ENCODE results near the gene CRYGB. TPM values are rescaled to one million over a fixed set of nuclear protein-coding genes. Genes with fewer than 3 reads are reported as not detected.
"Not testable (repeated sequence)": the region's sequence is repeated elsewhere in the genome, so short reads cannot be mapped to it uniquely, and the experiment has no call there.

CRYGB gene
- total and polyA plus RNA-seq, 2 donors (not counting 3 experiments of a cell fraction or from before 2014, with no cell fraction given): not detected

- ChIA-PET POLR2A (no interaction called here), CTCF (no interaction called here)
- Histone ChIP-seq H3K27ac (ENCODE audit: insufficient read depth, low read depth, low read length) (no peak overlapping the region), H3K79me2 (ENCODE audit: control insufficient read depth, insufficient read depth, low read length) (no peaks in the 10 kb centered on the region), H3K4me1 (ENCODE audit: control insufficient read depth, extremely low read depth, insufficient read depth, low read length) (no peaks in the 10 kb centered on the region), H3K36me3 (ENCODE audit: control insufficient read depth in 2 of 2, extremely low read depth in 1 of 2, insufficient read depth in 2 of 2, low read length in 2 of 2) (no peaks in the 10 kb centered on the region), H3K9ac (replicated peaks; ENCODE audit: extremely low read depth, insufficient read depth, low read length) (no peak overlapping the region), H3K9me1 (replicated peaks; ENCODE audit: control insufficient read depth, extremely low read depth, insufficient read depth, low read length) (no peaks in the 10 kb centered on the region), H3K4me2 (ENCODE audit: insufficient read depth, low read length) (no peak overlapping the region), H3K27me3 (ENCODE audit: control insufficient read depth in 2 of 2, insufficient read depth in 2 of 2, low read length in 2 of 2) (peaks cover 20 to 27% of the 10 kb centered on the region in 2 experiments), H3K4me3 (replicated peaks in 1 of 3; ENCODE audit: insufficient read depth in 1 of 3, low read depth in 1 of 3, low read length in 3 of 3) (no peak overlapping the region), H2AFZ (ENCODE audit: low read depth, low read length) (no peak overlapping the region), H4K20me1 (replicated peaks; ENCODE audit: control insufficient read depth, extremely low read depth, insufficient read depth, low read length) (no peaks in the 10 kb centered on the region), H3K9me3 (replicated peaks; ENCODE audit: control insufficient read depth, insufficient read depth, low read length) (no peaks in the 10 kb centered on the region)
- dilution Hi-C loops (cut with MboI; ENCODE audit: extremely low pct_ligation_motif_present, low sequenced_read_pairs) (no loop called here), intact Hi-C loops (cut with micrococcal nuclease) (no loop called here)
- FAIRE-seq: no peak
- TF ChIP-seq MAX (IDR thresholded peaks at IDR 0.05; ENCODE audit: insufficient read depth, insufficient read length): no peak
- no peak for TF ChIP-seq JUN (IDR thresholded peaks at IDR 0.05; ENCODE audit: borderline replicate concordance, insufficient read depth, insufficient read length, low read depth)
- DNase-seq (ENCODE audit: low read depth, low spot score): no peak
- BruUV-seq (replicated peaks): no TSS peak
Observed at GRCh38 chr2:208112969-208113368, 33.0 kb downstream of the CRYGB start.

DNA sequence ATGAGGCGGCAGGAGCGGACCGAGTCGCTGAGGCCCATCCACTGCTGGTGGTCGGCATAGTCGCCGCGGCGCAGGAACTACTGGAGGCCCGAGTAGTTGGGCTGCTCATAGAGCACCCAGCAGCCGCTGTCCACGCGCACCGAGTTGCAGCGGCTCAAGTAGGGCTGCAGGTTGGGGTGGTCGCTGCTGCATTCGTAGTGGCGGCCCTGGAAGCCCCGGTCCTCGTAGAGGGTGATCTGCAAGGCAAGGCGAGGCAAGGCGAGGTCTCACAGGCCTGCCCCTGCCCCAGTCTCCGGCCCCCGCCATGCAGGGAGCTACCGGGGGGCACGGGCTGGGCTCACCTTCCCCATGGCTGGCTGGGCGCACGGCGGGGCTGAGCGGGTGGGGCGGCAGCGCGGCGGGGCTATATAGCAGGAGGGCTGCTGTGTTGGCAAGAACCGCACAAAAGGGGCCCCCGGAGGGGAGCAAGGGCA, 33.6 kb downstream of the CRYGB start:
- H3K4me3 ChIP-seq (replicated peaks in 1 of 3; ENCODE audit: insufficient read depth in 1 of 3, low read depth in 1 of 3, low read length in 3 of 3); H3K9me3 ChIP-seq (replicated peaks; ENCODE audit: control insufficient read depth, insufficient read depth, low read length); dilution Hi-C loops (cut with MboI; ENCODE audit: extremely low pct_ligation_motif_present, low sequenced_read_pairs); H3K4me1 ChIP-seq (ENCODE audit: control insufficient read depth, extremely low read depth, insufficient read depth, low read length); BruUV-seq (replicated peaks); H3K9me1 ChIP-seq (replicated peaks; ENCODE audit: control insufficient read depth, extremely low read depth, insufficient read depth, low read length); H3K9ac ChIP-seq (replicated peaks; ENCODE audit: extremely low read depth, insufficient read depth, low read length); H2AFZ ChIP-seq (ENCODE audit: low read depth, low read length); H3K36me3 ChIP-seq (ENCODE audit: control insufficient read depth in 2 of 2, extremely low read depth in 1 of 2, insufficient read depth in 2 of 2, low read length in 2 of 2); FAIRE-seq; H3K27ac ChIP-seq (ENCODE audit: insufficient read depth, low read depth, low read length); POLR2A ChIA-PET; H3K79me2 ChIP-seq (ENCODE audit: control insufficient read depth, insufficient read depth, low read length); DNase-seq (ENCODE audit: low read depth, low spot score); H3K4me2 ChIP-seq (ENCODE audit: insufficient read depth, low read length); H4K20me1 ChIP-seq (replicated peaks; ENCODE audit: control insufficient read depth, extremely low read depth, insufficient read depth, low read length); CTCF ChIA-PET; intact Hi-C loops (cut with micrococcal nuclease): not testable (repeated sequence)
- H3K27me3 ChIP-seq (ENCODE audit: control insufficient read depth in 2 of 2, insufficient read depth in 2 of 2, low read length in 2 of 2): peaks cover 20 to 27% of the 10 kb centered on the region in 2 experiments

All from endothelial cell of umbilical vein (primary cell).